OCI-LY7 (cell line): ENCODE results near the gene SLC2A2. TPM values are rescaled to one million over a fixed set of nuclear protein-coding genes. Genes with fewer than 3 reads are reported as not detected.

Source experiments
- BruUV-seq: library from RNA; stranded (reverse); fragments of 400-500 nt; replicated peaks from 2 replicates; lab custom pipeline; 2021; lab: Mats Ljungman, UMichigan
- CTCF ChIA-PET: fragments of 300-600 bp; sonication (Branson Sonifier 250); formaldehyde crosslinking; loops from one replicate; lab custom pipeline; 2022; ENCODE audit warnings: antibody characterized with exemption; ENCODE audit not compliant: unreplicated experiment; lab: Charles Lee
- POLR2A ChIA-PET: fragments of 300-600 bp; sonication (Branson Sonifier 250); formaldehyde crosslinking; loops from one replicate; lab custom pipeline; 2022; ENCODE audit warnings: antibody characterized with exemption; lab: Charles Lee
- DNase-seq: peaks from one replicate; pipeline ENCODE4 v3.0.0-alpha.2; 2015; ENCODE audit warnings: low spot score
- H2AFZ ChIP-seq: fragments of 200-600 bp; sonication (generic), shearing (Covaris generic); 2 replicates; pipeline ENCODE4 v1.6.1; 2014; ENCODE audit warnings: mild to moderate bottlenecking, antibody characterized with exemption, low read length, moderate library complexity
- H3K27ac ChIP-seq: fragments of 200-600 bp; sonication (generic); 2 replicates; pipeline ENCODE4 v1.5.1; 2014; ENCODE audit warnings: mixed run types, low read depth, mild to moderate bottlenecking, moderate library complexity, low read length, inconsistent platforms; ENCODE audit not compliant: poor library complexity, severe bottlenecking
- H3K36me3 ChIP-seq: fragments of 200-600 bp; sonication (generic); 2 replicates; pipeline ENCODE4 v1.6.1; 2014; ENCODE audit warnings: mild to moderate bottlenecking, antibody characterized with exemption, low read length, moderate library complexity, mixed read lengths; ENCODE audit not compliant: insufficient read depth
- H3K4me1 ChIP-seq: fragments of 200-600 bp; sonication (generic); 2 replicates; pipeline ENCODE4 v1.5.1; 2014; ENCODE audit warnings: mild to moderate bottlenecking, low read length; ENCODE audit not compliant: insufficient read depth, poor library complexity, severe bottlenecking
- H3K4me2 ChIP-seq: fragments of 200-600 bp; sonication (generic); 2 replicates; pipeline ENCODE4 v1.6.1; 2014; ENCODE audit warnings: mild to moderate bottlenecking, low read length
- H3K4me3 ChIP-seq: fragments of 200-600 bp; sonication (generic); 2 replicates; pipeline ENCODE4 v1.5.1; 2014; ENCODE audit warnings: mild to moderate bottlenecking, low read depth, low read length; ENCODE audit not compliant: poor library complexity, severe bottlenecking
- H3K79me2 ChIP-seq: fragments of 200-600 bp; sonication (generic); 2 replicates; pipeline ENCODE4 v1.6.1; 2016; ENCODE audit warnings: low read depth, mild to moderate bottlenecking, low read length, moderate library complexity, mixed read lengths; ENCODE audit not compliant: insufficient read depth
- H3K9me2 ChIP-seq: fragments of 200-600 bp; sonication (generic); 2 replicates; pipeline ENCODE4 v1.6.1; 2016; ENCODE audit warnings: mild to moderate bottlenecking, low read length, mixed read lengths; ENCODE audit not compliant: insufficient read depth
- H3K9me3 ChIP-seq: fragments of 200-600 bp; sonication (generic); 2 replicates; pipeline ENCODE4 v1.6.1; 2014; ENCODE audit warnings: mild to moderate bottlenecking, mixed run types, low read length, mixed read lengths
- H4K20me1 ChIP-seq: fragments of 200-600 bp; sonication (generic); 2 replicates; pipeline ENCODE4 v1.6.1; 2014; ENCODE audit warnings: mild to moderate bottlenecking, antibody characterized with exemption, low read length, moderate library complexity, mixed read lengths; ENCODE audit not compliant: insufficient read depth
- EZH2phosphoT487 ChIP-seq: fragments of 200-600 bp; sonication (generic); IDR thresholded peaks from 2 replicates; pipeline ENCODE4 v1.6.1; 2018; ENCODE audit warnings: low read depth, borderline replicate concordance, mild to moderate bottlenecking, mixed run types, antibody characterized with exemption, low read length, moderate library complexity, mixed read lengths
- intact Hi-C: fragments of 100-400 bp; cut with micrococcal nuclease; formaldehyde crosslinking; loops from one replicate; pipeline ENCODE4 v1.10.0; 2022; ENCODE audit not compliant: unreplicated experiment
- small RNA-seq: library from RNA; depleted of rRNA; stranded (forward); fragments of <200 nt; gene quantifications from one replicate; pipeline ENCODE3, GENCODE V24; 2014
- total RNA-seq, 2 experiments: library from RNA; depleted of rRNA in 1 of 2; stranded (reverse); fragments of >200 nt in 1 of 2; shearing (Covaris generic) in 1 of 2; gene quantifications; 2 replicates each; pipeline ENCODE4 v1.2.3, GENCODE V29; 2014 to 2022
- TF ChIP-seq, protein P1 (sequence below): fragments of 200-600 bp; sonication (generic); conservative IDR thresholded peaks from 2 replicates; pipeline ENCODE4 v1.5.1; 2014; ENCODE audit warnings: mild to moderate bottlenecking, antibody characterized with exemption, low read length, moderate library complexity, mixed read lengths

The SLC2A2 gene
- total RNA-seq, 2 experiments from 2014 or later, result not detected

DNA sequence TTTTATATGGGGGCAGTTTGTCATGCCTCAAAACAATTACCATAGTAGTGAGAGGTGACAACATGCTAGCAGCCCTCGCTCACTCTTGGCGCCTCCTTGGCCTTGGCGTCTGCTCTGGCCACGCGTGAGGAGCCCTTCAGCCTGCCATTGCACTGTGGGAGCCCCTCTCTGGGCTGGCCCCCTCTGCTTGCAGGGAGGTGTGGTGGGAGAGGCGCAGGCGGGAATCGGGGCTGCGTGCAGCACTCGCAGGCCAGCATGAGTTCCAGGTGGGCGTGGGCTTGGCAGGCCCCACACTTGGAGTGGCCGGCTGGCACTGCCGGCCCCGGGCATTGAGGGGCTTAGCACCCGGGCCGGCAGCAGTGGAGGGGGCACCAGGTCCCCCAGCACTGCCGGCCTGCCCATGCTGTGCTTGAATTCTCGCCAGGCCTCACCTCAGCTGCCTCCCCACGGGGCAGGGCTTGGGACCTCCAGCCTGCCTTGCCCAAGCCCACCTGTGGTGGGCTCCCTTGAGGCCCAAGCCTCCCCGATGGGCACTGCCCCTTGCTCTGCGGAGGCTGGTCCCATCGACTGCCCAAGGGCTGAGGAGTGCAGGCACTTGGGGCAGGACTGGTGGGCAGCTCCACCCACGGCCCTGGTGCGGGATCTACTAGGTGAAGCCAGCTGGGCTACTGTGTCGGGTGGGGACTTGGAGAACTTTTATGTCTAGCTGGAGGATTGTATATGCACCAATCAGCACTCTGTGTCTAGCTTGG, 79.3 kb downstream of the SLC2A2 start:
- TF ChIP-seq EZH2phosphoT487, result no peak
- TF ChIP-seq, protein P1, sequence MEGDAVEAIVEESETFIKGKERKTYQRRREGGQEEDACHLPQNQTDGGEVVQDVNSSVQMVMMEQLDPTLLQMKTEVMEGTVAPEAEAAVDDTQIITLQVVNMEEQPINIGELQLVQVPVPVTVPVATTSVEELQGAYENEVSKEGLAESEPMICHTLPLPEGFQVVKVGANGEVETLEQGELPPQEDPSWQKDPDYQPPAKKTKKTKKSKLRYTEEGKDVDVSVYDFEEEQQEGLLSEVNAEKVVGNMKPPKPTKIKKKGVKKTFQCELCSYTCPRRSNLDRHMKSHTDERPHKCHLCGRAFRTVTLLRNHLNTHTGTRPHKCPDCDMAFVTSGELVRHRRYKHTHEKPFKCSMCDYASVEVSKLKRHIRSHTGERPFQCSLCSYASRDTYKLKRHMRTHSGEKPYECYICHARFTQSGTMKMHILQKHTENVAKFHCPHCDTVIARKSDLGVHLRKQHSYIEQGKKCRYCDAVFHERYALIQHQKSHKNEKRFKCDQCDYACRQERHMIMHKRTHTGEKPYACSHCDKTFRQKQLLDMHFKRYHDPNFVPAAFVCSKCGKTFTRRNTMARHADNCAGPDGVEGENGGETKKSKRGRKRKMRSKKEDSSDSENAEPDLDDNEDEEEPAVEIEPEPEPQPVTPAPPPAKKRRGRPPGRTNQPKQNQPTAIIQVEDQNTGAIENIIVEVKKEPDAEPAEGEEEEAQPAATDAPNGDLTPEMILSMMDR, result no peak
- CTCF ChIA-PET, result no interaction called here
- H3K27ac ChIP-seq, result no peak overlapping the region
- no peaks in the 10 kb centered on the region for H3K9me3 ChIP-seq
- H3K4me3 ChIP-seq, result no peak overlapping the region
- H3K4me2 ChIP-seq, result no peak overlapping the region
- H3K9me2 ChIP-seq, result no peaks in the 10 kb centered on the region
- no peaks in the 10 kb centered on the region for H3K36me3 ChIP-seq
- DNase-seq, result no peak
- POLR2A ChIA-PET, result interaction anchor here (0.6 kb wide), 1 partner anchor 174 kb away, joined by 3 read pairs; no protein-coding TSS in a partner anchor
- no peaks in the 10 kb centered on the region for H3K4me1 ChIP-seq
- intact Hi-C loops, result no loop called here
- H4K20me1 ChIP-seq, result no peaks in the 10 kb centered on the region
- no peak overlapping the region for H2AFZ ChIP-seq
- no TSS peak for BruUV-seq
- H3K79me2 ChIP-seq, result no peaks in the 10 kb centered on the region

Small RNA genes within 50 kb of the gene (small RNA-seq; reads per million reads assigned to genes)
- gene RNU1-70P, result 0.47 reads per million

Other genes with a start within 250 kb of the SLC2A2 start
- 32.9 and 51.7 TPM in 2 replicates for gene RPL22L1, start 156.5 kb downstream of the SLC2A2 start, total RNA-seq (2014; rRNA removed; shearing (Covaris generic))
- 49.3 and 58.9 TPM in 2 replicates for gene RPL22L1, start 156.5 kb downstream of the SLC2A2 start, total RNA-seq (2022)
- gene EIF5A2, start 118.1 kb downstream of the SLC2A2 start, total RNA-seq (2014; rRNA removed; shearing (Covaris generic)), result 3.1 and 9.8 TPM in 2 replicates
- gene EIF5A2, start 118.1 kb downstream of the SLC2A2 start, total RNA-seq (2022), result 21.9 and 22.9 TPM in 2 replicates